ENCODE measurements around the gene RARG.
"Not testable (repeated sequence)": the region's sequence is repeated elsewhere in the genome, so short reads cannot be mapped to it uniquely, and the experiment has no call there.

Gene RARG

DNA sequence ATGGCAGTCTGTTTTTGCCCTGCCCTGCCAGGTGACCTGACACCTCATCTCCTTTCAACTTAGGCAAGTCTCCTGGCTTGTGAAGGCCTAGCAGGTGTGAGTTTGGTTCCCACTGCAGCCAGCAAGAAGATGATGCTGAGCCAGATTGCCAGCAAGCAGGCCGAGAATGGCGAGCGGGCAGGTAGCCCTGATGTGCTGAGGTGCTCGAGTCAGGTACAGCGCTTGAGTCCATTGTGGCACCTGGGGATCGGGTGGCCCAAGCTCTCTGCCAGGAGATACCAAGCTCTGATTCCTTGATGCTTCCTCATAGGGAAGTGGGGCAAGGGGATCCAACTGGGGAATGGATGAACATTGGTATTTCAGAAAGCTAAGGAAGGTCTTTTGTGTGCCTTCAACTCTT, 47.2 kb downstream of the RARG start:
- Histone ChIP-seq H3K27ac (ENCODE audit: low read depth, low read length) (no peak overlapping the region), H3K9ac (ENCODE audit: low read depth, low read length) (no peak overlapping the region), H3K9me3 (ENCODE audit: insufficient read depth, low read depth, low read length) (no peaks in the 10 kb centered on the region), H3K36me3 (ENCODE audit: insufficient read depth, low read length) (peaks cover 63% of the 10 kb centered on the region), H3K4me1 (ENCODE audit: insufficient read depth, low read length) (peaks cover 6% of the 10 kb centered on the region; the same call in 1 of the 2 replicates), H3K27me3 (ENCODE audit: insufficient read depth, low read length) (no peaks in the 10 kb centered on the region; the same call in 1 of the 2 replicates), H3K4me3 (ENCODE audit: low read length) (no peak overlapping the region)
- WGBS: 93% methylated on average over 6 of the region's 6 CpGs

DNA sequence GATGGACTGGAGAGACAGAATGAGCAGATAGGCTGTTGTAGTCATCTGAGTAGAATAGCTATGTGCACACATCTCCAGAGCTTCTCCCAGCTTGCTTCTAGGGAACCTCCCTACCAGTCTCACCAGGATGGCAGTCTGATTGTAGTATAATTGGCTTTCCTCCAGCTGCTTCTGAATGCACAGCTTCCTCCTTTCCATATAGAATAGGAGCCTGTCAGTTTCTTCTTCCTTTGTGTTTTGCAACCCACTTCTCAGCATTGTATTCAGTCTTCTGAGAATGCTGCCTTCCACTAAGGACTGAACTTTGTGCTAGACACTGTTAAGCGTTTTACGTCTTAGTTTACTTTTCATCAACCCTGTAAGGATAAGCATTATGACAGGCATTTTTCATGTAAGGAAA, 49.1 kb downstream of the RARG start:
- WGBS: 90% methylated on average over 2 of the region's 2 CpGs
- peaks cover 18% of the 10 kb centered on the region for H3K27me3 ChIP-seq (ENCODE audit: insufficient read depth, low read length)
- H3K36me3 ChIP-seq (ENCODE audit: insufficient read depth, low read length): peaks cover 60% of the 10 kb centered on the region
- no peaks in the 10 kb centered on the region for H3K9me3 ChIP-seq (ENCODE audit: insufficient read depth, low read depth, low read length)
- no peak overlapping the region for H3K9ac ChIP-seq (ENCODE audit: low read depth, low read length)
- peaks cover 10% of the 10 kb centered on the region; the same call in 1 of the 2 replicates for H3K4me1 ChIP-seq (ENCODE audit: insufficient read depth, low read length)
- H3K27ac ChIP-seq (ENCODE audit: low read depth, low read length): no peak overlapping the region
- no peak overlapping the region for H3K4me3 ChIP-seq (ENCODE audit: low read length)

GRCh38 chr12:53181935-53182334, 50.1 kb downstream of the RARG start:
- 91% methylated on average over 2 of the region's 2 CpGs for WGBS
- Histone ChIP-seq H3K9ac (ENCODE audit: low read depth, low read length) (no peak overlapping the region), H3K9me3 (ENCODE audit: insufficient read depth, low read depth, low read length) (no peaks in the 10 kb centered on the region), H3K4me3 (ENCODE audit: low read length) (peak overlapping the region; percentile 89), H3K4me1 (ENCODE audit: insufficient read depth, low read length) (peaks cover 10% of the 10 kb centered on the region; the same call in 1 of the 2 replicates), H3K27me3 (ENCODE audit: insufficient read depth, low read length) (peaks cover 27% of the 10 kb centered on the region), H3K27ac (ENCODE audit: low read depth, low read length) (no peak overlapping the region), H3K36me3 (ENCODE audit: insufficient read depth, low read length) (peaks cover 50% of the 10 kb centered on the region)

DNA sequence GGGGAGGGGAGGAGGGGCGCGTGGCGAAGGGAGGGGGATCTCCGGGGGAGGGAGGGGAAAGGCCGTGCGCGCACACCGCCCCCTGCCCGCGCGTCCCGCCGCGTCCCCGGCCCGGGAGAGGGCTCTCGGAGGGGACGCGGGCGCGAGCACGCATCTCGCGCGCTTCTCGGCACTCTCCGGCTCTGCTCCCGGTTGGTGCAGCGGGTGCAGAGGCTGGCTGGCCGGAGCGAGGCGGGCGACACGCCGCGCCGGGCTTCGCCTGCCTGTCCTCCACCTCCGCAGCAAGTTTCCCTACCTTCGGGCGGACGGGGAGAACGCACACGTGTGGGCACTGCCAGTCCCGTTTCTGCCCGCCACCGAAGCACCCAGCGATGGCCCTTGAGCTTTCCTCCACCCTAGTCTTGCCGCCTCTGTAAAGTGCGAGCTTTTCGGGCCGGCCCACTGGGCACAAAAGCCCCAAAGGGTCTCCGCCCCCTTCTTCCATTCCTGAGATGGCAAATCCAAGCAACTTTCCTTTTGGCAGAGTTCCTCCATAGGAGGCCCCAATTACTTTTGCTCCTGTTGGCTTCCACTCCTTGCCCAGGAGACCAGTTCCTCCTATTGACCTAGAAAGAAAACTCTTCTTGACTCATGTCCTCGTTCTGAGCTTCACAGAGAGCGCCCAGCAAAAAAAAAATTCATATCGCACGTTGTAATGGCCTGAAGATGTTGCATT, 50.9 kb downstream of the RARG start:
- peaks cover 42% of the 10 kb centered on the region for H3K36me3 ChIP-seq (ENCODE audit: insufficient read depth, low read length)
- H3K4me1 ChIP-seq (ENCODE audit: insufficient read depth, low read length): peaks cover 10% of the 10 kb centered on the region; the same call in 1 of the 2 replicates
- peak overlapping the region; percentile 92 for H3K9ac ChIP-seq (ENCODE audit: low read depth, low read length)
- H3K27ac ChIP-seq (ENCODE audit: low read depth, low read length): peak overlapping the region; percentile 98
- peaks cover 36% of the 10 kb centered on the region for H3K27me3 ChIP-seq (ENCODE audit: insufficient read depth, low read length)
- no peaks in the 10 kb centered on the region for H3K9me3 ChIP-seq (ENCODE audit: insufficient read depth, low read depth, low read length)
- H3K4me3 ChIP-seq (ENCODE audit: low read length): peak overlapping the region; percentile 89
- 3% methylated on average over 57 of the region's 57 CpGs for WGBS

DNA sequence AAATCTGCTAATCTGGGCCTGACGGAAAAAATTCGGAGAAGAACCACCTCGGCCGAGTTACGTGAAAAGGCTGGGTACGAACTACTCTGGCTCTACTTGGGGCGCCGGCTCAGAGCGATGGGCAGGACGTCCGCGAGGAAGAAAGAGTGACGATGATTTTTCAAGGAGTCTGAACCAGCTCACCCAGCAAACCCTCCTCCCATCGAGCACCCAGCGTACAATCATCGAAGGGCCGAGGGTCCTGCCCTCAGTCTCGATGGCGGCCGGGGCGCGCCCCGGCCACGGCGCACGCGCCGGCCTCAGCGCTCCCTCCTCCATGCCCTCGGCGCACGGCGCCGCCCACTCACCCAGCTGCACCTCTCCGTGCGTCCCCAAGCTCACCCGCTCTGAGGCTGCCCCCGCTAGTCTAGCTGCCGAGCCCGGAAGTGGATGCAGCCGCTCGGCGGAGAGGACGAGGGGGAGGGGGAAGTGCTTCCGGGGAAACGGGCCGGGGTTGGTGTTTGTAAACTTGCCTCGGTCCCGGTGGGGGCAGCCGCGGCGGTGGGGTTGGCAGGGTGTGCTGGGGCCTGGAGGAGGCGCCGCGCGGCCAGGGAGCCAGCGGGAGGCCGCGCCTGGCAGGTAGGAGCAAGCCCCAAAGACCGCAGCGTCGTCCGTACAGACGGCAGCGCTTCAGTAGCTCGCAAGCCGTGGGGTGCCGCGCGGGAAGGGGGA, 51.6 kb downstream of the RARG start, which contains the start of the genes CSAD and ZNF740:
Gene CSAD (minus strand): TSS at position 706 of the 711 bp plus-strand sequence. CDS start 7,455 bp downstream, outside the sequence.
Gene ZNF740 (plus strand): TSS at position 503 of the 711 bp plus-strand sequence. CDS start 1,262 bp downstream, outside the sequence.
- H3K27ac ChIP-seq (ENCODE audit: low read depth, low read length): peak within 1 kb of the TSS; percentile 98
- peak within 1 kb of the TSS; percentile 92 for H3K9ac ChIP-seq (ENCODE audit: low read depth, low read length)
- H3K9me3 ChIP-seq (ENCODE audit: insufficient read depth, low read depth, low read length): no peaks in the 10 kb centered on the region
- peaks cover 16% of the 10 kb centered on the region for H3K4me1 ChIP-seq (ENCODE audit: insufficient read depth, low read length)
- H3K4me3 ChIP-seq (ENCODE audit: low read length): peak within 1 kb of the TSS; percentile 89
- peaks cover 43% of the 10 kb centered on the region for H3K27me3 ChIP-seq (ENCODE audit: insufficient read depth, low read length)
- WGBS: under 1% methylated on average over 70 of the region's 70 CpGs
- peaks cover 35% of the 10 kb centered on the region for H3K36me3 ChIP-seq (ENCODE audit: insufficient read depth, low read length)

DNA sequence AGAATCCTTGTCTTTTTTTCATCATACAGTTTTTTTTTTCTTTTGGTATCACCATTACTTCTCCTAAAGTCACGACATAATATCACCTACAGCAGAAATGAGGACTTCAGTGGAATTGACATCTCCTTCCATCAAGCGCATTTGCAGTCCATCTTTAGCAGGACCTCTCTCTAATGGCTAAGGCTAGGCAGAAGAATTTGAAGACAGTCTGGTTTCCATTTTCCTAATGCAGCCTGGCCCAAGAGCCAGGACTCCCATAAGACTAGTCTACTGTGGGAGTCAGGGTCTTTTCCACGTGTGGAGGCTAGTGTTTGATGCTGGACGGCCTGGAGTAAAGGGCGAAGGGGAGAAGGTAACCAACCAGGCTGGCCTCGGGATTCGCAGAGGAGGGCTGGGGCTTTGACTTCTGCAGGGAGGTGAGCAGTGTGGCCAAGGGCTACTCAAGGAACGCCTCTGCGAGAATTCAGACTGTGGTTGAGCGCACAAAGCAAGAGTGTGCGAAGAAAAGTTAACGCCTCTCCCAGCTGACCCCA, 52.3 kb downstream of the RARG start:
- Histone ChIP-seq H3K9ac (ENCODE audit: low read depth, low read length) (peak overlapping the region; percentile 83), H3K36me3 (ENCODE audit: insufficient read depth, low read length) (peaks cover 29% of the 10 kb centered on the region), H3K4me3 (ENCODE audit: low read length) (peak overlapping the region; percentile 89), H3K27ac (ENCODE audit: low read depth, low read length) (peak overlapping the region; percentile 98), H3K4me1 (ENCODE audit: insufficient read depth, low read length) (peaks cover 17% of the 10 kb centered on the region), H3K9me3 (ENCODE audit: insufficient read depth, low read depth, low read length) (no peaks in the 10 kb centered on the region), H3K27me3 (ENCODE audit: insufficient read depth, low read length) (peaks cover 44% of the 10 kb centered on the region)
- WGBS: 17% methylated on average over 12 of the region's 12 CpGs

- H3K9me3 ChIP-seq (ENCODE audit: insufficient read depth, low read depth, low read length); H3K9ac ChIP-seq (ENCODE audit: low read depth, low read length); H3K4me3 ChIP-seq (ENCODE audit: low read length); H3K27ac ChIP-seq (ENCODE audit: low read depth, low read length): not testable (repeated sequence)
- Histone ChIP-seq H3K27me3 (ENCODE audit: insufficient read depth, low read length) (peaks cover 54% of the 10 kb centered on the region), H3K4me1 (ENCODE audit: insufficient read depth, low read length) (peaks cover 17% of the 10 kb centered on the region), H3K36me3 (ENCODE audit: insufficient read depth, low read length) (peaks cover 22% of the 10 kb centered on the region)
- WGBS: 92% methylated on average over 14 of the region's 14 CpGs
These were observed 53.2 kb downstream of the RARG start for GRCh38 chr12:53178803-53179202.

- H3K36me3 ChIP-seq (ENCODE audit: insufficient read depth, low read length); H3K27ac ChIP-seq (ENCODE audit: low read depth, low read length); H3K4me3 ChIP-seq (ENCODE audit: low read length); H3K9me3 ChIP-seq (ENCODE audit: insufficient read depth, low read depth, low read length); H3K9ac ChIP-seq (ENCODE audit: low read depth, low read length): not testable (repeated sequence)
- WGBS: 87% methylated on average over 4 of the region's 6 CpGs
- Histone ChIP-seq H3K27me3 (ENCODE audit: insufficient read depth, low read length) (peaks cover 67% of the 10 kb centered on the region), H3K4me1 (ENCODE audit: insufficient read depth, low read length) (peaks cover 17% of the 10 kb centered on the region)
These were observed 54.6 kb downstream of the RARG start for GRCh38 chr12:53177447-53177846.

GRCh38 chr12:53176750-53177149, 55.3 kb downstream of the RARG start:
- Histone ChIP-seq H3K4me3 (ENCODE audit: low read length) (no peak overlapping the region), H3K36me3 (ENCODE audit: insufficient read depth, low read length) (peaks cover 2% of the 10 kb centered on the region; the same call in 1 of the 2 replicates), H3K27me3 (ENCODE audit: insufficient read depth, low read length) (peaks cover 74% of the 10 kb centered on the region), H3K9ac (ENCODE audit: low read depth, low read length) (no peak overlapping the region), H3K4me1 (ENCODE audit: insufficient read depth, low read length) (peaks cover 15% of the 10 kb centered on the region), H3K27ac (ENCODE audit: low read depth, low read length) (no peak overlapping the region), H3K9me3 (ENCODE audit: insufficient read depth, low read depth, low read length) (no peaks in the 10 kb centered on the region)
- WGBS: 96% methylated on average over 2 of the region's 3 CpGs

DNA sequence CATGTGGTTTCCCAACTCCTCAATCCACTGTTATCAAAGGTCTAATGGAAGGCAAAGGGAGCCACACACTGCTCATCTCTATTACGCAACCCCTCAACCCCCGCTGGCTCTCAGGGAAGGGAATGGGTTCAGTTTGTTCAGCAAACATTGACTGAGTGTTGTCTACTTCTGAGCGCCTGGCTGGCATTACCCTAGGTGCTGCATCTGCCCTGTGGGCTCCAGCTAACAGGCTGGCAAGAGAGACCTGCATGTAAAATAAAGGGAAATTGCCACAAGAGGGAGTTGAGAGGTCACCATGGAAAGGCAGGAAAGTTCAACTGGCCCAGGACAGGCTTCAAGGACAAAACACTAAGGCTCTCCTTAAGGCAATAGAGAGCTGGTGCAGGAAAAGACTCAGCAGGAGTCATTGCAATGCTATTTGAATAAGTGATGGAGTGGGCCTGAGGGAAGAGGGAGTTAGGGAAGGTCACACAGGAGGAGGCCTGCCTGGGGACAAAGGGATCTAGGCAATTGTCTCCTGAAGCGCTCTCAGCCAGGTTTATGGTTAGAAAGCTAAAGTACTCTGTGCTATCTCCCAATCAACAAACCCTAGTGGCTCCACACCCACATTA, 57.0 kb downstream of the RARG start:
- H3K4me1 ChIP-seq (ENCODE audit: insufficient read depth, low read length): peaks cover 11% of the 10 kb centered on the region
- no peaks in the 10 kb centered on the region for H3K9me3 ChIP-seq (ENCODE audit: insufficient read depth, low read depth, low read length)
- no peak overlapping the region for H3K27ac ChIP-seq (ENCODE audit: low read depth, low read length)
- no peak overlapping the region for H3K9ac ChIP-seq (ENCODE audit: low read depth, low read length)
- no peak overlapping the region for H3K4me3 ChIP-seq (ENCODE audit: low read length)
- H3K36me3 ChIP-seq (ENCODE audit: insufficient read depth, low read length): no peaks in the 10 kb centered on the region
- peaks cover 90% of the 10 kb centered on the region for H3K27me3 ChIP-seq (ENCODE audit: insufficient read depth, low read length)
- 19% methylated on average over 3 of the region's 4 CpGs for WGBS
